HUES64 (cell line): ENCODE data around the gene CST3.
"Not testable (repeated sequence)": the region's sequence is repeated elsewhere in the genome, so short reads cannot be mapped to it uniquely, and the experiment has no call there.

Experiments
- H3K27ac ChIP-seq: 2 replicates; pipeline ENCODE4 v1.7.0; 2013; ENCODE audit warnings: low read depth, low read length, inconsistent platforms
- H3K27me3 ChIP-seq: 2 replicates; pipeline ENCODE4 v1.6.1; 2013; ENCODE audit warnings: mild to moderate bottlenecking, low read length; ENCODE audit not compliant: insufficient read depth
- H3K36me3 ChIP-seq: 2 replicates; pipeline ENCODE4 v1.6.1; 2013; ENCODE audit warnings: mild to moderate bottlenecking, low read length; ENCODE audit not compliant: insufficient read depth
- H3K4me1 ChIP-seq: 2 replicates; pipeline ENCODE4 v1.6.1; 2013; ENCODE audit warnings: mild to moderate bottlenecking, low read length, moderate library complexity; ENCODE audit not compliant: insufficient read depth
- H3K4me3 ChIP-seq: 2 replicates; pipeline ENCODE4 v1.5.1; 2013; ENCODE audit warnings: mild to moderate bottlenecking, low read length, moderate library complexity
- H3K9ac ChIP-seq: 2 replicates; pipeline ENCODE4 v1.6.1; 2013; ENCODE audit warnings: mild to moderate bottlenecking, low read depth, low read length
- H3K9me3 ChIP-seq: 2 replicates; pipeline ENCODE4 v1.6.1; 2013; ENCODE audit warnings: low read depth, low read length; ENCODE audit not compliant: insufficient read depth
- WGBS: fragments of 150-250, 120-280 bp; methylation state at CpG from one replicate; pipeline ENCODE4 v1.1.7; 2013; ENCODE audit warnings: missing lambda C conversion rate; 5-methylcytosine and 5-hydroxymethylcytosine counted together

CST3 gene

DNA sequence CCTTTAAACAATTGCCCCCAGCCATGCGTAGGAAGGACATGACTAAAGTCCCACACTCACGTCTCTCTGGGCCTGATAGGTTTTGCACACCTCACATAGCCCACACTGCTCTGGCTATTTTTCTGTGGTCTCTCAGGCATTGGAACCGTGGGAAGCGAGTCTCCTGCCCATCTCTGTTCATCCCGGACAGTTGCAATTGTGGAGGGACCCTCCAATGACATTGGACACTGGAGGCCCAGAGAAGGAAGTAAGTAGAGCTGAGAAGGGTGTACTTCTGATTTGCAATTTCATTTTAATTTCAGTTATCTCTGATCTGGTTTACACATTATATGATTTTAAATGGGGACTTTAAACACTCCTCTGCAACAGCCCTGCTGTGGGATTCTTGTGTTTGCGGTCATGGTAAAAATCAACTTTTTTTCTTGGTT lies 23.3 kb upstream of the CST3 start:
- WGBS, result 79% methylated on average over 6 of the region's 6 CpGs
- H3K27me3 ChIP-seq, result no peaks in the 10 kb centered on the region
- H3K4me3 ChIP-seq, result no peak overlapping the region
- peaks cover 1% of the 10 kb centered on the region; the same call in 1 of the 2 replicates for H3K4me1 ChIP-seq
- H3K36me3 ChIP-seq, result no peaks in the 10 kb centered on the region
- H3K9ac ChIP-seq, result no peak overlapping the region
- no peak overlapping the region for H3K27ac ChIP-seq
- no peaks in the 10 kb centered on the region for H3K9me3 ChIP-seq

DNA sequence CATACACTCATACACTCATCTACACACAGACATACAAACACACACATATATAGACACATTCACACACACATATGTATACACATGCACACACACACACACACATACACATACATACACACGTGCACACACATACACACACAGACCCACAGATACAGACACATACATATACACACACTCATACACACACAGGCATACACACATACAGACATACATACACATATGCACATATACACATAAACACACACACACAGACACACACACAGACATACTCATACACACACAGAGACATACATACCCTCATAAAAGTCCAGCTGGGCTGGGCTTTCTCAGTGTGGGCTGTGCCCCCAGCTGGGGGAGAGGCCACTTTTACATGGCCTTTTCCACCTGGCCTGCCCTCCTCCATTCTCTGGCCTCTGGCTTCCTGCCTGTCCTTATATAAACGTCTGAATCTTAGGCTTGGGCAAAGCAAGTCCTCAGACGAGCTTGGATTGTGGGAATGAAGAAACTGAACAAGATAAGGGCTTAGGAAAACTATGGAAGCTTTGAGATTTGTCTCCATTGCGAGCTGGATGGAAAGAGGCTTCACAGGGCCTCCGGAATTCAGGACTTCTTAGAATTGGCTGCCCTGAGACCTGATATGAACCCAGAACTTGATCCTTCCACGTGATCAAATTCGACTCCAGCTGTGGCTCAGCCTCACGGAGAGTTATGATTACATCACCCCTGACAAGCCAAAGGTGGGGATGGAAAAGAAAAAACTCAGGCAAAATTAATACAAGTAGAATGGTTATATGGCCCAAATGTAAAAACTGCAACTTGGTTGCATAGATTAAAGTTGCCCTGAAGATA lies 22.5 kb upstream of the CST3 start:
- Histone ChIP-seq H3K4me3 (no peak overlapping the region), H3K9ac (no peak overlapping the region), H3K4me1 (peaks cover 3% of the 10 kb centered on the region; the same call in 1 of the 2 replicates), H3K27me3 (no peaks in the 10 kb centered on the region), H3K9me3 (no peaks in the 10 kb centered on the region), H3K36me3 (no peaks in the 10 kb centered on the region), H3K27ac (no peak overlapping the region)
- whole genome bisulfite sequencing, result 88% methylated on average over 8 of the region's 8 CpGs

DNA sequence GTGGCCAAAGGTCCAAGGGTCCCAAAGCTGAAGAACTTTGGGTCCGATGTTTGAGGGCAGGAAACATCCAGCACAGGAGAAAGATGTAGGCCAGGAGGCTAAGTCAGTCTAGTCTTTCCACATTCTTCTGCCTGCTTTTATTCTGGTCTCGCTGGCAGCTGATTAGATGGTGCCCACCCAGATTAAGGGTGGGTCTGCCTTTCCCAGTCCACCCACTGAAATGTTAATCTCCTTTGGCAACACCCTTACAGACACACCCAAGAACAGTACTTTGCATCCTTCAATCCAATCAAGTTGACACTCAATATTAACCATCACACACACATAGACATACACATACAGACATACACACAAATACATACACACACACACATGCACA lies 21.8 kb upstream of the CST3 start:
- H3K9me3 ChIP-seq, H3K9ac ChIP-seq, H3K27ac ChIP-seq, H3K27me3 ChIP-seq, H3K36me3 ChIP-seq, H3K4me3 ChIP-seq, H3K4me1 ChIP-seq: not testable (repeated sequence)
- 96% methylated on average over 2 of the region's 2 CpGs for WGBS

DNA sequence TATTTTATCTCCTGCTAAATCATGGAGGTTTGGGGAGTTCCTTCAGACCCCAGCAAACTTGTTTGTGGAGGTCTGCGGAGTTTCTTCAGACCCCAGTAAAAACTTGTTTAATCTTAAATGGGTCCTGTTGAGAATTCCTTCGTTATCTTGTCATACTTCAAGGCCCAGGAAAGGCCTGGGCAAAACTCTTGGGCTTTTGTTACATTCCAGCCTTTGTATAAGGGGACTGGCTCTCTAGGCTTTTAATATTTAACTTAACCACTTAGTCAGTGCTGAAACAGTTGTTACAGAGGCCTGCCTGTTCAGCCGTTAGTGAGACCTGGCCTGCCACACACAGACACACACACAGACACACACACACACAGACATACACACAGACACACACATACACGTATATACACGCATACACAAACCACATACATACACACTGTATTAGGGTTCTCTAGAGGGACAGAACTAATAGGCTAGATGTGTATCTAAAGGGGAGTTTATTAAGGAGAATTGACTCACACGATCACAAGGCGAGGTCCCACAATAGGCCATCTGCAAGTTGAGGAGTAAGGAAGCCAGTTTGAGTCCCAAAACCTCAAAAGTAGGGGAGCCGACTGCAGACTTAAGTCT lies 21.3 kb upstream of the CST3 start:
- peaks cover 3% of the 10 kb centered on the region; the same call in 1 of the 2 replicates for H3K4me1 ChIP-seq
- H3K36me3 ChIP-seq, result no peaks in the 10 kb centered on the region
- no peak overlapping the region for H3K27ac ChIP-seq
- H3K4me3 ChIP-seq, result no peak overlapping the region
- H3K9me3 ChIP-seq, result no peaks in the 10 kb centered on the region
- no peaks in the 10 kb centered on the region for H3K27me3 ChIP-seq
- no peak overlapping the region for H3K9ac ChIP-seq
- 89% methylated on average over 6 of the region's 8 CpGs for WGBS

DNA sequence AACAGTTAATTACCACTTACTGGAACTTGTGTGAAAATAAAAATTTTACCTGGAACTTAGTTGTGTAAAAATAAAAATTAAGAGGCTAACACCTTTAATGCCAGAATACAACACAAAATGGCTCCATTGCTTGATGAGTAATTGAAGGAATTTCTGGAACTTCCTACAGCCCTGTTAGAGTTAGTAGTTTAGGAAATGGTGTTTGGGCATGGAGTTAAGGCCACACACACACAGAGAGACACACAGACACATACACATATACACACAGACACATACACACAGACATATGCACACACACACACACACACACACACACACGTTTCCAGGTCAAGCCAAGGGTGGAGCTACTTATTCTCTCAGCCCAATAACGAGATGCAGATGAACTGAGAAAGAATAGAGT lies 20.6 kb upstream of the CST3 start:
- Histone ChIP-seq H3K36me3 (no peaks in the 10 kb centered on the region), H3K27me3 (no peaks in the 10 kb centered on the region), H3K27ac (no peak overlapping the region), H3K4me3 (no peak overlapping the region), H3K4me1 (peaks cover 3% of the 10 kb centered on the region; the same call in 1 of the 2 replicates), H3K9ac (no peak overlapping the region), H3K9me3 (no peaks in the 10 kb centered on the region)
- 95% methylated on average over 2 of the region's 2 CpGs for WGBS

DNA sequence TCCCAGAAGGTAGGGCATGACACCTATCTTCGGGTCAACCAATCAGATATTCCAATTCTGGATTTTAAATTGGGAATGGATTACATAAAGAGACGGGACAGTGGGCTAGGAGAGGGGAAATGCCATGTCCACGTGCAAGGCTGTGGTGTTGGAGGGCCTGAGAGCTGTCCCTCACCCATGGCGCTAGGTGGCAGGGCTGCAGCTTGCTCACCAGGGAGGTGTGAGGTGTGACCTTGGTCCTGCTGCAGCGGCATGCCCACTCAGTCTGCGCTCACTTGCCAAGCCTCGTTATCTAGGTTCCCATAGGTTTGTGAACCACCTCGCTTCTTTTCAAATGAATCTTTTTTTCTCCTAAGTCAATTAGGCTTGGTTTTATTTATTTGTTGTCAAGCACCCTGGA lies 19.4 kb upstream of the CST3 start:
- Histone ChIP-seq H3K9me3 (no peaks in the 10 kb centered on the region), H3K36me3 (no peaks in the 10 kb centered on the region), H3K4me3 (no peak overlapping the region), H3K4me1 (peaks cover 3% of the 10 kb centered on the region; the same call in 1 of the 2 replicates), H3K27me3 (no peaks in the 10 kb centered on the region), H3K9ac (no peak overlapping the region), H3K27ac (no peak overlapping the region)
- 83% methylated on average over 8 of the region's 8 CpGs for WGBS

DNA sequence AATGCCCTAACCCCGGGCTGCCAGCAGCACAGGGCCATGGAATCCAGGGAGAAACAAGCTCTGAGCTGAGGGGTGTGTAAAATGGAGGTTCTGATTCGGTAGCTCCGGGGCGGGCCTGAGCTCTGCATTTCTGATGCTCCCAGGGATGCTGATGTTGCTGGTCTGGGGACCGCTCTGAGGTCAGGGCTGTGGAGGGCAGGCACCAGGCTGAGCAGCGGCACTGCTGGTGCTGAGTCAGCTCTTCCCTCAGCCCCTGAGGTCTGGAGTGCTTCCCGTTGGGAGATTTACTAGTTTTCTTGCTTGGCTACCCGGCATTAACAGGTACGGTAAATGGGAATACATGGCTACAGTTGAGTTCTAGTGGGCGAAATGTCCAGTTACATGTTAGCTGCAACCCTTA lies 18.6 kb upstream of the CST3 start:
- no peaks in the 10 kb centered on the region for H3K9me3 ChIP-seq
- H3K4me3 ChIP-seq, result no peak overlapping the region
- H3K27me3 ChIP-seq, result no peaks in the 10 kb centered on the region
- H3K4me1 ChIP-seq, result peaks cover 3% of the 10 kb centered on the region; the same call in 1 of the 2 replicates
- WGBS, result 74% methylated on average over 10 of the region's 10 CpGs
- H3K27ac ChIP-seq, result no peak overlapping the region
- no peak overlapping the region for H3K9ac ChIP-seq
- H3K36me3 ChIP-seq, result no peaks in the 10 kb centered on the region

DNA sequence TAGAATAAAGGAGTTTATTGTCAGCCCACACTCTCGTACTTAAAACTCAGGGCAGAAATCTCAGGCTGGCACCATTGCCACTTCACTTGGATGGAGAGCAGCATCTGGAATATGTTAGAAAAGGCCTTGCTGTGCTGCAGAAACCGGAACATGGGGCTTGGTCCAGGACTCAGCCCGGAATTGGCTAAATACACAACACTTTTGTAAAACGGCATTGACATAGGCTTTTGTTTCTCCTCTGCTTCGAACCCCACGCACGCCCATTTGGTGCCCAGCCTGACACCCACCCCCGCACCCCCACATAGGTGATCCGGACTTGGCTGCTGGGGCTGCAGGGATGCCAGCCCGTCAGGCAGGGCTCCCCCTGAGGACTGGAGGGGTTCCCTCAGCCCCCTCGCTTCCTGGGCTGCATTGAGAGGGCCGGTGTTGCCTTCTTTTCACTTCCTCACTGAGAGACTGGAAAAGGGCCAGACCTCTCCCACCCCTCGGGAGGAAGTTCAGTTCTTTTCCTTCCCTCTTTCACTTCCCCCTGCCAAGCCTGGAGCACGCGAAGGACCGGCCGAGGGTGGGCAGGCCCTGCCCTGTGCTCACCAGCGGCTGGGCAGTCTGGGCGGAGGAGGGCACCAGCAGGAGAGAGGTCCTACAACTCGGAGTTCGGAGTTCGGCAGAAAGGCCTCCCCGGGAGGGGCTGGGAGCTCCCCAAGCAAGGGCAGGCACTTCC lies 17.9 kb upstream of the CST3 start:
- no peak overlapping the region for H3K4me3 ChIP-seq
- H3K27me3 ChIP-seq, result no peaks in the 10 kb centered on the region
- no peaks in the 10 kb centered on the region for H3K9me3 ChIP-seq
- peaks cover 3% of the 10 kb centered on the region; the same call in 1 of the 2 replicates for H3K4me1 ChIP-seq
- WGBS, result 83% methylated on average over 23 of the region's 23 CpGs
- H3K27ac ChIP-seq, result no peak overlapping the region
- no peaks in the 10 kb centered on the region for H3K36me3 ChIP-seq
- H3K9ac ChIP-seq, result no peak overlapping the region

DNA sequence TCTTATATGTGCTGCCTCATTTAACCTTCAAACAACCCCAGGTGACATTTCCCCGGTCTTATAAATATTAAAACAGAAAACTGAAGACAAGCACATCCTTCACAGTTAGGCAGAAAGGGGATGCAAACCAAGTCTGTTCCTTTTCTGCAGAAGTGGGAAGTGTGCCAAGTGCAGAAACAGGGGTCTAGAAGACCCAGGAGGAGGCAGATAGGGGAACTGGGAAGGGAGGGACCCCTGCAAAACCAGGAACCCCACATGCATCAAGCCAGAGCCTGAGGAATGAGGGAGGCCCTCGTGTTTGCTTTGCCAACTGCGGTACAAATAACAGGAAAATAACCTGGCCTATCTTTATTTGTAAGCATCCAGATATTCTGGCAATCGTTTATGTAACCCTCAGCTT lies 17.0 kb upstream of the CST3 start:
- WGBS, result 95% methylated on average over 4 of the region's 4 CpGs
- H3K9ac ChIP-seq, result no peak overlapping the region

DNA sequence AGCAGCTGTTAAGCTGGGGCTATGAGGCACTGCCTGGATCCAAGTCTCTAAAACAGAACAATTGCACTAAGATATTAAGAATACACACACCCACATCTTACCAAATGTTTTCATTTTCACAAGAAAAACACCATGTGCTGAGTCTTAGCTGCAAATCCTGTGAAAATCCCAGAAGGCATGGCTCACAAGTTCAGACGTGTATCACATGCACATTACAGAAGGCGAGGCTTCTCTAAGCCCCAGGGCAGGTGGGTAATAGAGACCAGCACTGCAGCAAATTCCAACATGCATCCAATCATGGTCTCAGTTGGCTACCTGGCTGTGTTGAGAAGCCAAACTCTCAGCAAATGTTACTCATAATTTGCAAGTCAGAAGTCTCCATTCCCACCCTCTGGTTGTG lies 16.2 kb upstream of the CST3 start:
- Histone ChIP-seq H3K4me3 (no peak overlapping the region), H3K9ac (no peak overlapping the region), H3K4me1 (peaks cover 3% of the 10 kb centered on the region; the same call in 1 of the 2 replicates), H3K9me3 (no peaks in the 10 kb centered on the region), H3K36me3 (no peaks in the 10 kb centered on the region), H3K27ac (no peak overlapping the region), H3K27me3 (no peaks in the 10 kb centered on the region)
- 83% methylated on average over 2 of the region's 2 CpGs for WGBS

More for the DNA sequence above, 17.0 kb upstream of the CST3 start:
- Histone ChIP-seq H3K4me1 (peaks cover 3% of the 10 kb centered on the region; the same call in 1 of the 2 replicates), H3K27me3 (no peaks in the 10 kb centered on the region), H3K27ac (no peak overlapping the region), H3K4me3 (no peak overlapping the region), H3K36me3 (no peaks in the 10 kb centered on the region), H3K9me3 (no peaks in the 10 kb centered on the region)

DNA sequence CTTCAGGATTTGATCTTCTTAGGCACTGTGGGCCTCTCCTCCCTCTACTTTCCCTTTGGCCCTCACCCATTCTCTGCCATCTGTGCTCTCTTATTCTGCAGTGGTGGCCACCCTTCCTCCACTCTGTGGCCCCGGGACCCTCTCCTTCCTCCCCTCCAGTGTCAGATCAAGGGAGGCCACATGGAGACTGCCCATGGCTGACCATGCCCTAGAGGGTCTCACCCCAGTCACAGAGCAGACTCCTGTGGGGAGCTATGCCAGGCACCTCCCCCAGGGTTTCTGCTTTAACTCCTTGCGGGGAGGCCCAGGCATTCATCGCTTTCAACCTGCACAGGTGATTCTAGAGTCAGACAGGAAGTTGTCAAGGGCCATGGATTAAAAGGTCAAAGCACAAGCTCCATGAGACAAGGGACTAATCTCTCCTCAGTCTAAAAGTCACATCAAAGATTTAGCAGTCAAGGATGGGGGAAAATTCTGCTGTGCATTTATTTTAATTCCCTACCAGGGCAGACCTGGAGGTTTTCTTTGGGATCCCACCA lies 15.7 kb upstream of the CST3 start:
- H3K27ac ChIP-seq, result no peak overlapping the region
- no peak overlapping the region for H3K9ac ChIP-seq
- H3K27me3 ChIP-seq, result no peaks in the 10 kb centered on the region
- H3K4me1 ChIP-seq, result peaks cover 3% of the 10 kb centered on the region; the same call in 1 of the 2 replicates
- no peak overlapping the region for H3K4me3 ChIP-seq
- H3K36me3 ChIP-seq, result no peaks in the 10 kb centered on the region
- 92% methylated on average over 3 of the region's 3 CpGs for WGBS
- H3K9me3 ChIP-seq, result no peaks in the 10 kb centered on the region
